Cerebellar cortex (tissue), 1 donor: ENCODE measurements around the gene FGFR1OP2.
"Not testable (repeated sequence)": the region's sequence is repeated elsewhere in the genome, so short reads cannot be mapped to it uniquely, and the experiment has no call there.

Experiments
- DNase-seq: peaks from one replicate; pipeline ENCODE4 v3.0.0-alpha.2; 2015; ENCODE audit warnings: low spot score

FGFR1OP2 gene

GRCh38 chr12:26941215-26941594 is 2.9 kb downstream of the FGFR1OP2 start:
- DNase-seq = no peak

DNA sequence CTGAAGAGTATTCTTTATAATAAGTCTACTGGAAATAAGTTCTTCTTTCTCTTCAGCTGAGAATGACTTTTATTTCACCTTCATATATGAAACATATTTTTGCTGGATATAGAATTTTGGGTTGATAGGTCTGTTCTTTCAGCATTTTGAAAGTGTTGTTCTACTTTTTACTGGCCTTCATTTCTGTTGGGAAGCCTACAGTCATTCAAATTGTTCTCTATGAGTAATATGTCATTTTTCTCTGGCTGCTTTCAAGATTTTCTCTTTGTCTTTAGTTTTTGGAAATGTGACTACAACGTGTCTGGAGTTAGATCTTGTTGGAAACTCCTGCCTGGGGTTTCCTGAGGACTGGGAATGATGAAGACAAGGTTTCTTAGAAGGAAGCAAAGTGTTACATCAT is 10.0 kb downstream of the FGFR1OP2 start:
- no peak for DNase-seq

DNA sequence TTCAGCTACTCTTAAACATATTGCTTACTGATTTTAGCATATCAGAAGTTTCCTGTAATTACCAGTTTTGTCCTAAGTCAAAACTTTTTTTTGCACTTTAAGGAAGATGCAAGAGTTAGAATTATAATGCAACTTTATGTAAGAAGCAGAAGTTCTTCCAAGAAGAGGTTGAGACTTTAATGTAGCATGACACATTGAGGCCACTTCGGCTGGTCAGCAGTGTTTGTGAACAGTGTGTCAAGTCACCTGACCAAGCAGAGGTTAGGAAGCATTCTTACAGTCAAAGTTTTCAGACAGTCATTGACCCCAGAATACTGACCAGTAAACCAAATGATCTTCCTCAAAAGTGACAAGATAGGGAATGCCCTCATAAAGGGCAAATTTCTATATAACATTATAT is 15.2 kb downstream of the FGFR1OP2 start:
- DNase-seq = no peak

GRCh38 chr12:26954027-26954426 is 15.8 kb downstream of the FGFR1OP2 start:
- no peak for DNase-seq

- not testable (repeated sequence) for DNase-seq
Observed at GRCh38 chr12:26961391-26961790, 23.1 kb downstream of the FGFR1OP2 start.

GRCh38 chr12:26961803-26962202 is 23.5 kb downstream of the FGFR1OP2 start:
- no peak for DNase-seq

GRCh38 chr12:26963413-26963812 is 25.1 kb downstream of the FGFR1OP2 start:
- DNase-seq = no peak

GRCh38 chr12:26966842-26967241 is 28.6 kb downstream of the FGFR1OP2 start:
- no peak for DNase-seq

DNA sequence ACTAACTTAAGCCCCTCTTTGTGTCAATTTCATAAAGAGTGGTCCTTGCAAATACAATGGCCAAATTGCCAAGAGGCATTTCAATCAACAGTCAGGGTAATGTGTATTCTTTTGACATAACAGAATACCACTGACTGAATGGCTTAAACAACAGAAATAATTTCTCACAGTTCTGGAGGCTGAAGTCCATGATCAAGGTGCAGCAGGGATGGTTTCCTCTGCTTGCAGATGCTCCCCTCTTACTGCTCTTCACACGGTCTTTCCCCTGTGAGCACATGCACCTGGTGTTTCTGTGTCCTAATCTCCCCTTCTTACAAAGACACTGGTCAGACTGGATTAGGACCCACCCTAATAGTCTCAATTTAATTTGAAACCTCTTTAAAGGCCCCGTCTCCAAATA is 31.9 kb downstream of the FGFR1OP2 start:
- DNase-seq = no peak

DNA sequence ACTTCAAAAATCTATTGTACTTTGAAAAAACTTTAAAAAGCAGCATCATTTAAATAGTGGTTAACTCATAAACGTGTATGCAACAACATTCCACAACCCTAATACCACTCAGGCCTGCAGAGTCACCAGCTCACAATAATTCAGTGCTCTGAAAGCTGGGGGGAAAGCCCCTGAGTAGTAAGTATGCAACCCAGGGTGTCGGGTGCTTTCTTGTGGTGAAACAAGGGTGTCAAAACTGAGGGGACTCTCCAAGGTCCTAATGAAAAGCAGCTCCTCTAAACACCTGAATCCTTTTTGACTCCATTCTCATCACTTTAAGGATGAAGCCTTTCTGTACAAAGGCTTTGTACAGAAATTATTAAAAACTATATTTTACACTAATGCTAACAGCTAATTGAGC is 33.7 kb downstream of the FGFR1OP2 start:
- no peak for DNase-seq

GRCh38 chr12:26976687-26977086 is 38.4 kb downstream of the FGFR1OP2 start:
- DNase-seq = no peak

DNA sequence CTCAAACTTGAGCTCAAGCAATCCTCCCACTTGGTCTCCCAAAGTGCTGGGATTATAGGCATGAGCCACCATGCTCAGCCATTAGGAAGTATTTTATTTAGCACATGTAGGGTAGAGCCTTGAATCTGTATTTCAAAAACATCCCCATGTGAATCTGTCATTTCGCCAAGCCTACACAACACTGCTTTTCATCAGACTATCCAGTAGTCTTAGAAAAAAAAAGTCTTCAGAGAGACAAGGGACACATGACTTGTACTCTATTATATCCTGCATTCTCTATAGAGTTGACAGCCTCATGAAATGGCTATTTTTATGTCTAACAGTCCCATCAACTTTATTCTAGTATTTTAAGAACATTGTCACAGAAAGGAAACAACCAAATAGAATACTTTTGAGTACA is 40.5 kb downstream of the FGFR1OP2 start:
- DNase-seq = no peak

DNA sequence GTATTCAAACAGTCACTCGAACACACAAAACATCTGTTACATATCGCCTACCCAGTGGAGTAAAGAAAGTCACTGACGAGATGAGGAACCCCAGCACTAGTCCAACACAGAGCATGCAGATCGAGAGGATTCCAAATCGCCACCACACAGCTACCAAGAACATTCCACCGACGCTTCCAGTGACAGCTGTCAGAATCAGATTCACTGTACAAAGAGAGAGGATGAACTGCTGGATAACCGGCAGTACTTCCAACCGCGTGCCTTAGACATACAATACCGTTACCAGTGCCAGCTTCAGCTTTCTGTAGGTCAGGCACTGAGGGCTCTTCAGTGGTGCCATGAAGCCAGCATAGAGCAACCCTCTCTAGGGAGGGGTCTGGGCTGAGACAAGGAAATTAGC is 41.5 kb downstream of the FGFR1OP2 start:
- DNase-seq = no peak

DNA sequence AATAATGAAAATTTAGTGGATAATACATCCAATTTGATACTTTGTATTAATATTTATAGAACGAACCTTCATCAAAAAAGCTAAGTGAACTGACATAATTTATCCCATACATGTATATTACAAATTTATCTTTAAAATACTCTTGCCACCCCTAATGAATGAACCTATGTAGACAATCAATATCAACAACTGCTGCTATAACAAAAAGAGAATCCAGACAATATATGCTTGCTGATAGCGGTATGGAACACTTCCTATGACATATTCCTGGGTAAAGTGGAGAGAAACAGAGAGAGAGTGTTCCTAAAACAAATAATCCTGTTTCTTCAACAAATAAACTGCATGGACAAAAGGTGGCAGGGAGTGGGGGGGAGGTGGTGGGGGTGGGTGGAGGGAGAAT is 44.6 kb downstream of the FGFR1OP2 start:
- no peak for DNase-seq

- no peak for DNase-seq
Observed at GRCh38 chr12:26987634-26988424, 49.6 kb downstream of the FGFR1OP2 start.

GRCh38 chr12:26988703-26989102 is 50.4 kb downstream of the FGFR1OP2 start:
- no peak for DNase-seq

DNA sequence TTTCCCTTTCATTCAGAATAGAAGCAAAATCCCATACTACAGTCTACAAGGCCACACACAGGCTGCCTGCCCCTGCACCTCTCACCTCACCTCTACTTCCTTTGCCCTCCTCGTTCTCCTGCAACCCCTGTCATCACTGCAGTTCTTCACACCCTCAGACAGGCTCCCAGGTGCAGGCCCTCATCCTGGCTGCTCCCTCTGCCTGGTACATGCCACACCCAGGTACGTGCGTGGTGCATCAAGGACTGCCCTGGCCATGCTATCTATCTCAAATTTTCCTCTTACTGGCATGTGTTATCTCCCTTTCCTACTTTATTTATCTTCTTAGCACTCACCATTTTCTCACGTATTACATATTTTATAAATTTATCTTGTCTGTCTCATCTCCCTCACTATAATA is 51.6 kb downstream of the FGFR1OP2 start:
- no peak for DNase-seq

GRCh38 chr12:26991826-26992225 is 53.6 kb downstream of the FGFR1OP2 start:
- no peak for DNase-seq

DNA sequence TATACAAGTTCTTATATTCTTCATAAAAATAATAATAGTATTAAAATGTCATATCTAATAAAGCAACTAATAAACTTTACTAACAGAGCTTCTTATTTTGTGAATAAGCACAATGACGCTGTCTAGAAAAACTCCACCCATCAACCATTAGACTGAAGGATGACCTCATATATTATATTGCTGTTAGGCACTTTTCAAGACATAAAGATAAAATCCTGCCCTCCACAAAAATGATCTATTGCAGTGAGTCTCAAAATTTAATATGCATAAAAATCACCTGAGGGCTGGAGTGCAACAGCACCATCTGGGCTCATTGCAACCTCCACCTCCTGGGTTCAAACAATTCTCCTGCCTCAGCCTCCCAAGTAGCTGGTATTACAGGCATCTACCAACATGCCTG is 55.8 kb downstream of the FGFR1OP2 start:
- no peak for DNase-seq

DNA sequence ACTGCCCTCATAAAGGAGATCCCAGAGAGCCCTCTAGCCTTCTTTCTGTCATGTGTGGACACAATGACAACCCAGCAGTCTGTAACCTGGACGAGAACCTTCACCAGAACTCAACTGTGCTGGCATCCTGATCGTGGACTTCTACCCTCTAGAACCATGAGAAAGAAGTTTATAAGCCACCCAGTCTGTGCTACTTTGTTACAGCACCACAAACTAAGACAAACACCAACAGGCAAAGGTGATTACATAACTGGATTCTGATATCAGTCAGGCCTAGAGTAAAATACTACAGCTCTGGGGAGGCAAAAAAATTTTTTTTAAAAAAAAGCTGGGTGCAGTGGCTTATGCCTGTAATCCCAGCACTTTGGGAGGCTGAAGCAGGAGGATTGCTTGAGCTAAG is 57.4 kb downstream of the FGFR1OP2 start:
- DNase-seq = no peak

DNA sequence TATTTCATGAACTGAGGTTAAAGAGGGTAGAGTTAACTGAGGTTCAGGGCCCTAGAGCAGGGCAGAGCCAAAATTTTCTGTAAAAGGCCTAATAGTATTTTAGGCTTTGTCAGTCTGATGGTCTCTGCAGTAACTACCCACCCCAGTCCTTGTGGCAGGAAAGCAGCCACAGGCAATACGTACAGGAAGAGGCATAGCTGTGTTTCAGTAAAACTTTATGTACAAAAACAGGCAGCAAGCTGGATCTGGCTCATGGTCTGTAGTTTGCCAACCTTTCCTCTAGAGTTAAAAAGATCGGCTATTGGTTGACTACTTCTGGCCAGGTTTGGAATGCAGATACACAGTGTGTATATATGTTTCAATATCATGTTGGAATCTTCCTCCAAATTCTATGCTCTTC is 58.7 kb downstream of the FGFR1OP2 start:
- DNase-seq = no peak

GRCh38 chr12:27000961-27001360 is 62.7 kb downstream of the FGFR1OP2 start:
- DNase-seq = no peak

DNA sequence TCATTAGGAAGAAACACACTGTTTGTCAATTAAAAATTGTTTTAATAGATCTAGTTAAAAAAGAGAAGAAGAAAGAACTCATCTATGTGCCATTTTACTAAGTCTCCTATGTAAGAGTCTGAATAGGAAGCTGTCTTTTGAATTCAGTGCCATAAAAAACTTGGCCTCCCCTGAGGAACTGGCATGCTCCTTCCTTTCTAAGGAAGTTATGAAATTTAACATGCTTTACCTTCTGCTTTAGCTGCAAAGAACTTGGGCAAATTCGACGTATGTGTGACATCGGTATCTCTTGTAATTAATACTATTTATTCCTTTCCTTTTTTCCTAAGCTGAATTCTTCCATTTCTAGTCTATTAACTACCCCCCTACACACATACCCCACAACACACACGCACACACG is 63.4 kb downstream of the FGFR1OP2 start:
- DNase-seq = no peak

DNA sequence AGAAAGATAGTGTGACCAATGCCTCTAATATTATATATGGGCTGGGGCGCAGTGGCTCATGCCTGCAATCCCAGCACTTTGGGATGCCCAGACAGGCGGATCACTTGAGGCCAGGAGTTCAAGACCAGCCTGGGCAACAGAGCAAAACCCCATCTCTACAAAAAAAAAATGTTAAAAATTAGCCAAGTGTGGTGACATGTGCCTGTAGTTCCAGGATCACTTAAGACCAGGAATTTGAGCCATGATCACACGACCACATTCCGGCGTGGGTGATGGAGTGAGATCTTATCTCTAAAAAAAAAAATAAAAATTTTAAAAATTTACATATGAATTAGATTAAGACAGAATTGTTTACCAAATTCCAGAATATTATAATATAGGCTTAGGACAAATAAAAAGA is 63.9 kb downstream of the FGFR1OP2 start:
- no peak for DNase-seq
